ENCODE data around the gene ALDH18A1. TPM values are rescaled to one million over a fixed set of nuclear protein-coding genes. Genes with fewer than 3 reads are reported as not detected.

ALDH18A1 gene
- total and polyA plus RNA-seq, 2 of the 8 experiments (the other 6 are each of a cell fraction or from before 2014, with no cell fraction given): 59.6 to 128 TPM

GRCh38 chr10:95674643-95675042, 18.1 kb upstream of the ALDH18A1 start:
- ChIA-PET CTCF (ENCODE audit: partially characterized antibody) (interaction anchor here (0.5 to 2.0 kb wide), 4 partner anchors 19 to 1859 kb away, joined by 3 to 5 read pairs (median 3); partner anchors contain the start of gene TCTN3), POLR2A (ENCODE audit: partially characterized antibody) (interaction anchor here (0.7 kb wide), 1 partner anchor 13 kb away, joined by 4 read pairs; no protein-coding TSS in a partner anchor)
- Histone ChIP-seq H4K8ac (ENCODE audit: extremely low read depth, insufficient read depth, low read length) (no peak overlapping the region), H3K23me2 (ENCODE audit: low read depth, low read length) (no peaks in the 10 kb centered on the region), H3K4ac (replicated peaks; ENCODE audit: insufficient read length, low read depth, low read length) (no peak overlapping the region), H4K5ac (ENCODE audit: insufficient read length, low read depth, low read length) (no peak overlapping the region), H2AFZ (ENCODE audit: low read length) (no peak overlapping the region), H3K27me3 (replicated peaks in 1 of 4; ENCODE audit: control insufficient read depth in 3 of 4, extremely low read depth in 1 of 4, insufficient read depth in 3 of 4, low read length in 3 of 4) (no peaks in the 10 kb centered on the region), H3K4me1 (replicated peaks in 1 of 4; ENCODE audit: control insufficient read depth in 3 of 4, insufficient read depth in 4 of 4, low read length in 3 of 4) (no peaks in the 10 kb centered on the region), H3K56ac (replicated peaks; ENCODE audit: insufficient read length, low read depth, low read length) (no peak overlapping the region), H3K4me2 (ENCODE audit: insufficient read depth in 1 of 2, low read depth in 2 of 2, low read length in 2 of 2) (no peak overlapping the region), H2AK5ac (ENCODE audit: low read depth, low read length) (no peak overlapping the region), H2BK12ac (ENCODE audit: low read depth, low read length) (no peak overlapping the region), H4K20me1 (replicated peaks in 1 of 2; ENCODE audit: control insufficient read depth in 1 of 2, insufficient read depth in 2 of 2, low read length in 2 of 2) (no peaks in the 10 kb centered on the region), H2BK15ac (ENCODE audit: low read length) (no peak overlapping the region), H2BK20ac (ENCODE audit: low read length) (no peak overlapping the region), H3K79me1 (ENCODE audit: low read depth, low read length) (no peaks in the 10 kb centered on the region), H4K91ac (replicated peaks; ENCODE audit: insufficient read length, low read length) (no peak overlapping the region), H3K9ac (replicated peaks in 1 of 4; ENCODE audit: extremely low read depth in 1 of 4, low read depth in 3 of 4, low read length in 3 of 4) (no peak overlapping the region), H3K4me3 (ENCODE audit: extremely low read depth in 1 of 4, insufficient read depth in 2 of 4, low read depth in 3 of 4, low read length in 4 of 4) (no peak overlapping the region), H3K36me3 (ENCODE audit: control insufficient read depth in 2 of 4, insufficient read depth in 4 of 4, low read length in 3 of 4) (peaks cover 0 to 44% (median 3%) of the 10 kb centered on the region in 4 experiments; a peak in 2 of 8 replicates), H3K9me3 (ENCODE audit: insufficient read depth in 2 of 2, low read depth in 1 of 2, low read length in 1 of 2) (no peaks in the 10 kb centered on the region), H3K14ac (ENCODE audit: insufficient read length) (no peak overlapping the region), H3K18ac (ENCODE audit: extremely low read depth, low read length) (no peak overlapping the region), H2BK5ac (ENCODE audit: low read depth, low read length) (no peak overlapping the region), H3K27ac (ENCODE audit: low read depth, low read length) (no peak overlapping the region), H3K23ac (ENCODE audit: insufficient read length) (no peak overlapping the region), H3K79me2 (ENCODE audit: control insufficient read depth in 1 of 2, insufficient read depth in 2 of 2, low read length in 2 of 2) (no peaks in the 10 kb centered on the region), H2BK120ac (replicated peaks; ENCODE audit: low read depth, low read length) (no peak overlapping the region)
- 93% methylated on average over 1 of the region's 1 CpG; no CpG with 5 or more reads in 1 of the 2 experiments for WGBS, 2 experiments (ENCODE audit: extremely low coverage in 1 of 2, insufficient coverage in 1 of 2, insufficient read length in 1 of 2, insufficient replicate concordance in 2 of 2, low coverage in 1 of 2, low lambda C conversion rate in 2 of 2, missing lambda C conversion rate in 1 of 2)
- DNase-seq (ENCODE audit: low read depth in 1 of 2, low spot score in 2 of 2) (no peak), FAIRE-seq (no peak)
- TF ChIP-seq E2F6 (IDR thresholded peaks at IDR 0.05) (no peak), SP4 (IDR thresholded peaks at IDR 0.05; ENCODE audit: low read length) (no peak), ATF2 (IDR thresholded peaks at IDR 0.05; ENCODE audit: low read length) (no peak), POLR2AphosphoS5 (IDR thresholded peaks at IDR 0.05; ENCODE audit: low read depth, low read length) (no peak), TEAD4 (IDR thresholded peaks at IDR 0.05; ENCODE audit: low read depth, low read length) (no peak)

Data from H1 (cell line).